IMR-90 (cell line): ENCODE data around the gene HIF1A. TPM values are rescaled to one million over a fixed set of nuclear protein-coding genes. Genes with fewer than 3 reads are reported as not detected.

ENCODE experiments used
- ATAC-seq: fragments of 200-7000 bp; cut with Tn5 transposase; 2 replicates; pipeline ENCODE4 v1.9.1; 2020; ENCODE audit warnings: low read depth, mild to moderate bottlenecking, moderate library complexity
- BruUV-seq: library from RNA; stranded (reverse); fragments of 400-500 nt; replicated peaks from 2 replicates; lab custom pipeline; 2021; lab: Mats Ljungman, UMichigan
- CTCF ChIA-PET: fragments of 300-600 bp; formaldehyde crosslinking; extraction: SDS; loops from one replicate; lab custom pipeline; 2021; ENCODE audit warnings: antibody characterized with exemption; lab: Yijun Ruan, JAX
- POLR2A ChIA-PET: fragments of 300-600 bp; sonication (Branson Sonifier 250); formaldehyde crosslinking; loops from one replicate; lab custom pipeline; 2022; ENCODE audit warnings: antibody characterized with exemption; ENCODE audit not compliant: unreplicated experiment; lab: Charles Lee
- DNase-seq: peaks from one replicate; pipeline ENCODE4 v3.0.0; 2013
- H2AFZ ChIP-seq: replicated peaks from 2 replicates; pipeline ENCODE3; 2013; ENCODE audit warnings: low read length, mild to moderate bottlenecking; ENCODE audit not compliant: poor library complexity
- H2AK5ac ChIP-seq: 2 replicates; pipeline ENCODE4 v1.6.1; 2013; ENCODE audit warnings: low read depth, low read length, inconsistent platforms
- H2AK9ac ChIP-seq: replicated peaks from 2 replicates; pipeline ENCODE3; 2013; ENCODE audit warnings: mild to moderate bottlenecking, low read depth, low read length, moderate library complexity; ENCODE audit not compliant: poor library complexity
- H2BK120ac ChIP-seq: 2 replicates; pipeline ENCODE4 v1.6.1; 2013; ENCODE audit warnings: low read depth, low read length, inconsistent platforms
- H2BK15ac ChIP-seq: 3 replicates; pipeline ENCODE4 v1.6.1; 2013; ENCODE audit warnings: low read depth, low read length, inconsistent platforms
- H2BK20ac ChIP-seq: 2 replicates; pipeline ENCODE4 v1.6.1; 2013; ENCODE audit warnings: low read depth, mild to moderate bottlenecking, inconsistent platforms, low read length, moderate library complexity
- H2BK5ac ChIP-seq: 2 replicates; pipeline ENCODE4 v1.6.1; 2013; ENCODE audit warnings: mild to moderate bottlenecking, low read depth, low read length, inconsistent platforms; ENCODE audit not compliant: poor library complexity, severe bottlenecking
- H3K14ac ChIP-seq: replicated peaks from 2 replicates; pipeline ENCODE4 v1.6.1; 2013; ENCODE audit warnings: low read depth, low read length, inconsistent platforms
- H3K18ac ChIP-seq: 2 replicates; pipeline ENCODE4 v1.6.1; 2013; ENCODE audit warnings: low read depth, low read length, control low read depth
- H3K23ac ChIP-seq: 2 replicates; pipeline ENCODE4 v1.6.1; 2013; ENCODE audit warnings: low read depth, low read length, inconsistent platforms
- H3K27ac ChIP-seq: 2 replicates; pipeline ENCODE4 v1.5.1; 2013; ENCODE audit warnings: mild to moderate bottlenecking, control low read depth, low read length; ENCODE audit not compliant: insufficient read depth
- H3K27me3 ChIP-seq: 2 replicates; pipeline ENCODE4 v1.6.1; 2013; ENCODE audit warnings: low read length; ENCODE audit not compliant: control insufficient read depth, insufficient read depth
- H3K36me3 ChIP-seq: 2 replicates; pipeline ENCODE4 v1.6.1; 2013; ENCODE audit warnings: low read length, mixed read lengths; ENCODE audit not compliant: control insufficient read depth, insufficient read depth
- H3K4ac ChIP-seq: 2 replicates; pipeline ENCODE4 v1.6.1; 2013; ENCODE audit warnings: low read depth, low read length, inconsistent platforms
- H3K4me1 ChIP-seq: 2 replicates; pipeline ENCODE4 v1.6.1; 2013; ENCODE audit warnings: low read length, mixed read lengths; ENCODE audit not compliant: control insufficient read depth, insufficient read depth
- H3K4me2 ChIP-seq: 2 replicates; pipeline ENCODE4 v1.6.1; 2013; ENCODE audit warnings: low read depth, mild to moderate bottlenecking, control low read depth, low read length, moderate library complexity
- H3K4me3 ChIP-seq: 2 replicates; pipeline ENCODE4 v1.5.1; 2013; ENCODE audit warnings: low read depth, mild to moderate bottlenecking, control low read depth, low read length, moderate library complexity; ENCODE audit not compliant: insufficient read depth
- H3K56ac ChIP-seq: 2 replicates; pipeline ENCODE4 v1.6.1; 2013; ENCODE audit warnings: low read length, inconsistent platforms; ENCODE audit not compliant: insufficient read depth; ENCODE audit errors: extremely low read depth
- H3K79me1 ChIP-seq, 2 experiments: 2 replicates each; pipeline ENCODE4 v1.6.1; 2013; ENCODE audit warnings: low read length in 2 of 2, inconsistent platforms in 1 of 2, low read depth in 1 of 2
- H3K9ac ChIP-seq: 2 replicates; pipeline ENCODE4 v1.6.1; 2013; ENCODE audit warnings: low read depth, low read length, control low read depth
- H3K9me1 ChIP-seq: 2 replicates; pipeline ENCODE4 v1.6.1; 2013; ENCODE audit warnings: low read length, inconsistent platforms; ENCODE audit not compliant: insufficient read depth
- H3K9me3 ChIP-seq: 2 replicates; pipeline ENCODE4 v1.6.1; 2013; ENCODE audit warnings: low read length; ENCODE audit not compliant: control insufficient read depth, insufficient read depth
- H4K20me1 ChIP-seq: 2 replicates; pipeline ENCODE4 v1.6.1; 2013; ENCODE audit warnings: low read length, inconsistent platforms; ENCODE audit not compliant: insufficient read depth
- H4K5ac ChIP-seq: 2 replicates; pipeline ENCODE4 v1.6.1; 2013; ENCODE audit warnings: mild to moderate bottlenecking, low read depth, low read length, control low read depth
- H4K8ac ChIP-seq, 2 experiments: 2 replicates each; pipeline ENCODE4 v1.6.1; 2013; ENCODE audit warnings: low read depth in 2 of 2, low read length in 2 of 2, control low read depth in 1 of 2, inconsistent platforms in 1 of 2
- H4K91ac ChIP-seq: 2 replicates; pipeline ENCODE4 v1.6.1; 2013; ENCODE audit warnings: low read depth, low read length, inconsistent platforms; ENCODE audit not compliant: insufficient read depth
- BHLHE40 ChIP-seq: fragments of 150-350 bp; IDR thresholded peaks from 2 replicates; pipeline ENCODE4 v1.6.1; 2016; ENCODE audit warnings: mild to moderate bottlenecking, low read depth, low read length
- CEBPB ChIP-seq: IDR thresholded peaks from 2 replicates; pipeline ENCODE4 v1.6.1; 2012; ENCODE audit warnings: low read depth, low read length, improper control_type of control experiment
- CHD1 ChIP-seq: IDR thresholded peaks from 2 replicates; pipeline ENCODE4 v1.6.1; 2012; ENCODE audit warnings: low read depth, low read length, improper control_type of control experiment
- CTCF ChIP-seq: conservative IDR thresholded peaks from 2 replicates; pipeline ENCODE4 v1.5.1; 2012; ENCODE audit warnings: mild to moderate bottlenecking, low read depth, low read length, improper control_type of control experiment
- ELK1 ChIP-seq: fragments of 150-350 bp; IDR thresholded peaks from 2 replicates; pipeline ENCODE4 v1.6.1; 2016; ENCODE audit warnings: low read depth, mild to moderate bottlenecking, low read length, moderate library complexity, borderline replicate concordance
- FOS ChIP-seq: fragments of 150-350 bp; IDR thresholded peaks from 2 replicates; pipeline ENCODE4 v1.6.1; 2016; ENCODE audit warnings: low read depth, low read length
- MAFK ChIP-seq: IDR thresholded peaks from 2 replicates; pipeline ENCODE4 v1.6.1; 2012; ENCODE audit warnings: low read depth, low read length, improper control_type of control experiment
- MAZ ChIP-seq: IDR thresholded peaks from 2 replicates; pipeline ENCODE4 v1.6.1; 2012; ENCODE audit warnings: low read depth, mild to moderate bottlenecking, low read length, improper control_type of control experiment, moderate library complexity, borderline replicate concordance
- NFE2L2 ChIP-seq: fragments of 150-350 bp; IDR thresholded peaks from 2 replicates; pipeline ENCODE4 v1.6.1; 2016; ENCODE audit warnings: low read depth, mild to moderate bottlenecking, low read length
- RAD21 ChIP-seq: IDR thresholded peaks from 2 replicates; pipeline ENCODE4 v1.6.1; 2012; ENCODE audit warnings: low read length, improper control_type of control experiment
- RFX5 ChIP-seq: IDR thresholded peaks from 2 replicates; pipeline ENCODE4 v1.8.0; 2012; ENCODE audit warnings: low read depth, mild to moderate bottlenecking, low read length, moderate library complexity
- USF2 ChIP-seq: fragments of 150-350 bp; IDR thresholded peaks from 2 replicates; pipeline ENCODE4 v1.6.1; 2017; ENCODE audit warnings: mild to moderate bottlenecking, antibody characterized with exemption, low read length, low read depth
- WGBS, 2 experiments: methylation state at CpG; one replicate each; pipeline versions ENCODE4 v1.1.5 to v1.1.7; 2013; ENCODE audit warnings: missing lambda C conversion rate in 2 of 2; ENCODE audit not compliant: insufficient read length in 1 of 2; ENCODE audit errors: extremely low coverage in 2 of 2; 5-methylcytosine and 5-hydroxymethylcytosine counted together
- dilution Hi-C: fragments of 300-500 bp; cut with HindIII; formaldehyde crosslinking; loops from one replicate; pipeline ENCODE4 v1.14.3; 2018; ENCODE audit warnings: low sequenced_read_pairs; ENCODE audit not compliant: unreplicated experiment
- in situ Hi-C: fragments of 300-500 bp; cut with MboI; formaldehyde crosslinking; loops from 3 replicates; pipeline ENCODE4 v1.14.3; 2019; ENCODE audit warnings: low sequenced_read_pairs, inconsistent platforms, mixed read lengths
- intact Hi-C: fragments of 100-400 bp; cut with micrococcal nuclease; formaldehyde crosslinking; loops from 2 replicates; pipeline ENCODE4 v1.10.0; 2022
- polyA plus RNA-seq, 3 experiments: library from polyadenylated mRNA; depleted of rRNA; stranded (reverse); fragments of >200 nt; gene quantifications; 2 replicates each; pipeline ENCODE4 v1.2.3, GENCODE V29; 2012; ENCODE audit warnings: low replicate concordance in 1 of 3
- total RNA-seq: library from RNA; depleted of rRNA; stranded (reverse); fragments of >200 nt; gene quantifications from 2 replicates; pipeline ENCODE4 v1.2.3, GENCODE V29; 2012

Gene HIF1A
- total and polyA plus RNA-seq, 2 of the 4 experiments (the other 2 are of a cell fraction), result 128 to 301 TPM

- Histone ChIP-seq H3K4ac (no peak overlapping the region), H3K79me1 (no peaks in the 10 kb centered on the region), H3K27ac (no peak overlapping the region), H3K4me2 (no peak overlapping the region), H4K91ac (no peak overlapping the region), H3K4me1 (peaks cover 9% of the 10 kb centered on the region), H3K4me3 (no peak overlapping the region), H3K56ac (no peak overlapping the region), H3K9me1 (no peaks in the 10 kb centered on the region), H3K36me3 (no peaks in the 10 kb centered on the region), H3K9me3 (no peaks in the 10 kb centered on the region), H4K20me1 (no peaks in the 10 kb centered on the region), H4K8ac (no peak overlapping the region), H2BK15ac (no peak overlapping the region), H2BK5ac (no peak overlapping the region), H2AK5ac (no peak overlapping the region), H3K14ac (no peak overlapping the region), H2AK9ac (no peak overlapping the region), H3K23ac (no peak overlapping the region), H2BK120ac (no peak overlapping the region), H3K27me3 (no peaks in the 10 kb centered on the region), H4K5ac (no peak overlapping the region), H2AFZ (no peak overlapping the region), H2BK20ac (no peak overlapping the region), H3K9ac (no peak overlapping the region), H3K18ac (no peak overlapping the region)
- no peak for TF ChIP-seq RFX5
- TF ChIP-seq RAD21, result no peak
- TF ChIP-seq USF2, result no peak
- no peak for TF ChIP-seq MAZ
- TF ChIP-seq MAFK, result no peak
- TF ChIP-seq NFE2L2, result no peak
- no peak for TF ChIP-seq ELK1
- TF ChIP-seq BHLHE40, result no peak
- TF ChIP-seq FOS, result no peak
- TF ChIP-seq CHD1, result no peak
- TF ChIP-seq CEBPB, result no peak
- no peak for TF ChIP-seq CTCF
- intact Hi-C loops (no loop called here), in situ Hi-C loops (no loop called here), dilution Hi-C loops (no loop called here)
- no TSS peak for BruUV-seq
- no CpG with 5 or more reads among the region's 4 CpGs for WGBS, 2 experiments
- ChIA-PET POLR2A (no interaction called here), CTCF (no interaction called here)
- DNase-seq, result no peak
- ATAC-seq, result no peak
These were observed 39.0 kb upstream of the HIF1A start for GRCh38 chr14:61656341-61656740.
